GM10266 (cell line): ENCODE data around the gene ELANE.

Experiments
- DNase-seq: peaks from one replicate; pipeline ENCODE4 v3.0.0; 2012; ENCODE audit errors: extremely low spot score
- CTCF ChIP-seq: IDR thresholded peaks from 2 replicates; pipeline ENCODE4 v1.5.1; 2012; ENCODE audit warnings: mild to moderate bottlenecking, low read depth; ENCODE audit not compliant: control insufficient read depth, insufficient read depth; ENCODE audit errors: missing control alignments

Gene ELANE

GRCh38 chr19:882871-883497 is 30.9 kb downstream of the ELANE start:
- no peak for DNase-seq
- TF ChIP-seq CTCF = no peak

GRCh38 chr19:883661-884211 is 31.6 kb downstream of the ELANE start:
- DNase-seq = no peak
- no peak for TF ChIP-seq CTCF

DNA sequence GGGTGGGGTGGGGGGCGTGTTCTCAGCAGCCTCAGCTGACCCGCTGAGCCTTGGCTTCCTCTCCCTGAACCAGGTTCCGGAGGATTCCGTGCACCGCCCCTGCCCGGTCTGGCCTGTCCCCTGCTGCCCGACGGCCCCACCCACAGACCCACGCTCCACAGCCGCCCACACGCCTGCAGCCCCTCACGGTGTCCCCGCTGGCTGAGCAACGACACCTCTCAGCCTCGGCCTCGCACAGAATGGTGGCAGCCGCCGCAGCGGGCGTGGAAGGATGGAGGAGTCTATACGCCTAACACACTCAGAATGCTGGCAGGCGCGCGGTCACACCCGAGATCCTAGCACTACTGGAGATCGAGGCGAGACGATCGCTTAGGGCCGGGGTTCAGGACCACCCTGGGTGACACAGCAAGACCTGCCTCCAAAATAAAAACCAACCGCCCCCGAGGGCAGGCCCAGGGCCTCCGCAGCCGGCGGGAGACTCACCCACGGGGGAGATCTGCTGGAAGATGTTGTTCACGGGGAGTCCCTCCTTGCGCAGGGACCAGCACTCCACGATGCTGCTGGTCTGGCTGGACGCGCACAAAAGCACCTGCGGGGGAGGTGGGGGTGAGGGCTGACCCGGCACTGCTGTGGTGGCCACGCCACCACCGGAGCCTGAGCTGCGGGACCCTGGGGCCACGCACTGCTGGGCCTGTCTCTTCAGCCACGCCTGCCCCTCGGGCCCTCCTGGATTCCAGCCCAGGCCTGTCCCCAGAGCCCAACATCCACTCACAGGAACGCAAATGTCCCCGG is 32.5 kb downstream of the ELANE start:
- DNase-seq = no peak
- TF ChIP-seq CTCF = no peak

DNA sequence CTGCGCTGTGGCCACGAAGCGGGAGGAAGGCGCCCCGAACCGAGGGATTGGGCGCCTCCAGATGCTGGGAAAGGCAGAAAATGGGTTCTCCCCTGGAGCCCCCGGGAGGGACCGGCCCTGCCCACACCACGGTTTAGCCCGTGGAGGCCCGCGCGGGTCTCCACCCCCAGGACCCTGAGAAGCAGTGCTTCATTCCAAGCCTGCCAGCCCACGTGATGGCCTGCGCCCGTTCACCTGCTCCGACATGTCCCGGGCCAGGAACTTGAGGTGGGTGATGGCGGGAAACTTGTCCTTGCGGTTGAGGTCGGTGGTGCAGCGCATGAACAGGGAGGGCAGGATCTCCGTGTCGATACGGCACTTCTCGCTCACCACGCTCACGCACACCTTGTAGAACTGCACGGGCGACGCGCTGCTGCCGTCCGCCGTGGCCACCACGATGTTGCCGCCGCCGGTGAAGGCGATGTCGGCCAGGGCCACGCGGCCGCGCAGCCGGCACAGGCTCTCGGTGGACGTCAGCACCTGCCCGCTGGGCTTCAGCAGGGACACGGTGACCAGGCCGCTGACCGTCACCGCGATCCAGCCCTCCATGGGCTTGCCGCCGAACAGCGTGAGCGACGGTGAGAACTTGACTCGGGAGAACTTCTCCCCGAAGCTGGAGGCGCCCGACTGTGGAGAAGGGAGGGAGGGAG is 33.6 kb downstream of the ELANE start:
- no peak for TF ChIP-seq CTCF
- DNase-seq = no peak

GRCh38 chr19:887072-887471 is 35.0 kb downstream of the ELANE start:
- TF ChIP-seq CTCF = no peak
- no peak for DNase-seq

GRCh38 chr19:887599-887998 is 35.5 kb downstream of the ELANE start:
- no peak for DNase-seq
- TF ChIP-seq CTCF = no peak
